Prostate gland (tissue), 2 donors: ENCODE data around the gene IKZF1. TPM values are rescaled to one million over a fixed set of nuclear protein-coding genes. Genes with fewer than 3 reads are reported as not detected.

Source experiments
- DNase-seq: peaks from one replicate; pipeline ENCODE4 v3.0.0-alpha.2; 2019; ENCODE audit warnings: low spot score
- H3K27ac ChIP-seq, 2 donors: fragments of 200-600 bp; sonication (generic); 2 replicates each; pipeline ENCODE4 v1.5.1; 2017 to 2019
- H3K27me3 ChIP-seq: fragments of 200-600 bp; sonication (generic); replicated peaks from 2 replicates; pipeline ENCODE4 v1.5.1; 2019; ENCODE audit not compliant: insufficient read depth
- H3K36me3 ChIP-seq, 2 donors: fragments of 200-600 bp; sonication (generic); 1 replicate in 1 of 2; 2 replicates in 1 of 2; pipeline versions ENCODE4 v1.5.1 to v1.8.1; 2017 to 2019
- H3K4me1 ChIP-seq: fragments of 200-600 bp; sonication (generic); replicated peaks from 2 replicates; pipeline ENCODE4 v1.5.1; 2019
- H3K4me3 ChIP-seq, 2 donors: fragments of 200-600 bp; sonication (generic); 2 replicates each; pipeline ENCODE4 v1.5.1; 2017 to 2019
- H3K9me3 ChIP-seq: fragments of 200-600 bp; sonication (generic); 2 replicates; pipeline ENCODE4 v1.5.1; 2017
- CTCF ChIP-seq, 4 experiments: fragments of 200-600 bp in 2 of 4; fragments of 450-650 bp in 2 of 4; sonication (generic) in 2 of 4; IDR thresholded peaks; 1 replicate in 3 of 4; 2 replicates in 1 of 4; pipeline ENCODE4 v1.5.1; 2016 to 2019; ENCODE audit warnings: antibody characterized with exemption in 4 of 4, mild to moderate bottlenecking in 2 of 4, moderate library complexity in 2 of 4
- POLR2A ChIP-seq: fragments of 450-650 bp; IDR thresholded peaks from one replicate; pipeline ENCODE4 v1.6.1; 2016; ENCODE audit warnings: antibody characterized with exemption, mild to moderate bottlenecking
- POLR2AphosphoS5 ChIP-seq: sonication (generic); formaldehyde crosslinking; IDR thresholded peaks from one replicate; pipeline ENCODE4 v1.6.1; 2017; ENCODE audit warnings: antibody characterized with exemption
- WGBS: methylation state at CpG from one replicate; pipeline ENCODE4 v1.1.5; 2018; 5-methylcytosine and 5-hydroxymethylcytosine counted together
- intact Hi-C: fragments of 100-400 bp; cut with DNase I; formaldehyde crosslinking; loops from one replicate; pipeline ENCODE4 v1.14.2; 2022
- total RNA-seq, 2 donors: library from RNA; depleted of rRNA; stranded (reverse); fragments of >200 nt; gene quantifications; one replicate each; pipeline ENCODE4 v1.1.0, GENCODE V29; 2016

The IKZF1 gene
- total RNA-seq, 2 donors from 2014 or later: 2.7 to 7.7 TPM

- H3K9me3 ChIP-seq: no peaks in the 10 kb centered on the region
- no peaks in the 10 kb centered on the region for H3K36me3 ChIP-seq
- DNase-seq: no peak
- intact Hi-C loops: no loop called here
- no peak overlapping the region for H3K27ac ChIP-seq
- H3K27me3 ChIP-seq: no peaks in the 10 kb centered on the region
- TF ChIP-seq POLR2AphosphoS5 (no peak), CTCF (IDR thresholded peaks at IDR 0.05) (no peak), POLR2A (no peak)
- no peak overlapping the region for H3K4me3 ChIP-seq
- H3K4me1 ChIP-seq: no peaks in the 10 kb centered on the region
- WGBS: 91% methylated on average over 7 of the region's 7 CpGs
Observed at GRCh38 chr7:50370884-50371283, 66.4 kb downstream of the IKZF1 start.

GRCh38 chr7:50371551-50372021 is 67.1 kb downstream of the IKZF1 start:
- DNase-seq: no peak
- Histone ChIP-seq H3K27ac (no peak overlapping the region), H3K27me3 (no peaks in the 10 kb centered on the region), H3K9me3 (no peaks in the 10 kb centered on the region), H3K36me3 (no peaks in the 10 kb centered on the region), H3K4me1 (no peaks in the 10 kb centered on the region), H3K4me3 (no peak overlapping the region)
- no peak for TF ChIP-seq POLR2A
- no peak for TF ChIP-seq POLR2AphosphoS5
- no peak for TF ChIP-seq CTCF (IDR thresholded peaks at IDR 0.05)
- 93% methylated on average over 5 of the region's 5 CpGs for WGBS
- intact Hi-C loops: no loop called here

- TF ChIP-seq POLR2AphosphoS5 (no peak), CTCF (IDR thresholded peaks at IDR 0.05) (no peak), POLR2A (no peak)
- Histone ChIP-seq H3K4me3 (no peak overlapping the region), H3K36me3 (no peaks in the 10 kb centered on the region), H3K4me1 (no peaks in the 10 kb centered on the region), H3K27me3 (no peaks in the 10 kb centered on the region), H3K9me3 (no peaks in the 10 kb centered on the region), H3K27ac (no peak overlapping the region)
- intact Hi-C loops: no loop called here
- no peak for DNase-seq
- WGBS: 87% methylated on average over 4 of the region's 4 CpGs
Observed at GRCh38 chr7:50372923-50373322, 68.4 kb downstream of the IKZF1 start.

GRCh38 chr7:50376056-50376820 is 71.7 kb downstream of the IKZF1 start:
- 90% methylated on average over 15 of the region's 15 CpGs for WGBS
- intact Hi-C loops: no loop called here
- Histone ChIP-seq H3K27ac (no peak overlapping the region), H3K4me1 (no peaks in the 10 kb centered on the region), H3K36me3 (no peaks in the 10 kb centered on the region), H3K27me3 (no peaks in the 10 kb centered on the region), H3K9me3 (no peaks in the 10 kb centered on the region), H3K4me3 (no peak overlapping the region)
- DNase-seq: no peak
- TF ChIP-seq POLR2AphosphoS5: no peak
- TF ChIP-seq POLR2A: no peak
- TF ChIP-seq CTCF (IDR thresholded peaks at IDR 0.05): no peak

- no peak for TF ChIP-seq POLR2AphosphoS5
- TF ChIP-seq CTCF (IDR thresholded peaks at IDR 0.05): no peak
- no peak for TF ChIP-seq POLR2A
- DNase-seq: no peak
- H3K27ac ChIP-seq: no peak overlapping the region
- 91% methylated on average over 9 of the region's 9 CpGs for WGBS
- no peak overlapping the region for H3K4me3 ChIP-seq
- no peaks in the 10 kb centered on the region for H3K9me3 ChIP-seq
- no peaks in the 10 kb centered on the region for H3K4me1 ChIP-seq
- H3K27me3 ChIP-seq: no peaks in the 10 kb centered on the region
- intact Hi-C loops: no loop called here
- no peaks in the 10 kb centered on the region for H3K36me3 ChIP-seq
Observed at GRCh38 chr7:50377356-50377755, 72.8 kb downstream of the IKZF1 start.
